ENCODE data around the gene SEC14L3.

SEC14L3 gene

GRCh38 chr22:30486661-30487115 is 14.9 kb upstream of the SEC14L3 start:
- Histone ChIP-seq H3K27me3 (ENCODE audit: control insufficient read depth, insufficient read depth, low read length) (no peaks in the 10 kb centered on the region), H3K27ac (ENCODE audit: low read length) (no peak overlapping the region), H3K4me3 (ENCODE audit: low read length) (no peak overlapping the region), H3K36me3 (ENCODE audit: control insufficient read depth, insufficient read depth, low read length) (no peaks in the 10 kb centered on the region), H3K9me3 (ENCODE audit: control insufficient read depth, insufficient read depth, low read length) (no peaks in the 10 kb centered on the region), H3K4me1 (ENCODE audit: control insufficient read depth, insufficient read depth, low read length) (no peaks in the 10 kb centered on the region)
- DNase-seq (ENCODE audit: low read depth, low spot score), result no peak
- WGBS (ENCODE audit: insufficient coverage, insufficient read length), result no CpG with 5 or more reads among the region's 8 CpGs

GRCh38 chr22:30486118-30486517 is 14.3 kb upstream of the SEC14L3 start:
- no peak for DNase-seq (ENCODE audit: low read depth, low spot score)
- no peaks in the 10 kb centered on the region for H3K4me1 ChIP-seq (ENCODE audit: control insufficient read depth, insufficient read depth, low read length)
- H3K36me3 ChIP-seq (ENCODE audit: control insufficient read depth, insufficient read depth, low read length), result no peaks in the 10 kb centered on the region
- no CpG with 5 or more reads among the region's 5 CpGs for WGBS (ENCODE audit: insufficient coverage, insufficient read length)
- no peak overlapping the region for H3K27ac ChIP-seq (ENCODE audit: low read length)
- no peak overlapping the region for H3K4me3 ChIP-seq (ENCODE audit: low read length)
- H3K9me3 ChIP-seq (ENCODE audit: control insufficient read depth, insufficient read depth, low read length), result no peaks in the 10 kb centered on the region
- no peaks in the 10 kb centered on the region for H3K27me3 ChIP-seq (ENCODE audit: control insufficient read depth, insufficient read depth, low read length)

- Histone ChIP-seq H3K27ac (ENCODE audit: low read length) (no peak overlapping the region), H3K27me3 (ENCODE audit: control insufficient read depth, insufficient read depth, low read length) (no peaks in the 10 kb centered on the region), H3K9me3 (ENCODE audit: control insufficient read depth, insufficient read depth, low read length) (no peaks in the 10 kb centered on the region), H3K4me3 (ENCODE audit: low read length) (no peak overlapping the region), H3K36me3 (ENCODE audit: control insufficient read depth, insufficient read depth, low read length) (no peaks in the 10 kb centered on the region), H3K4me1 (ENCODE audit: control insufficient read depth, insufficient read depth, low read length) (no peaks in the 10 kb centered on the region)
- peak; percentile 57 for DNase-seq (ENCODE audit: low read depth, low spot score)
- no CpG with 5 or more reads among the region's 18 CpGs for WGBS (ENCODE audit: insufficient coverage, insufficient read length)
Measured at GRCh38 chr22:30485362-30485988, 13.7 kb upstream of the SEC14L3 start.

- no peak for DNase-seq (ENCODE audit: low read depth, low spot score)
- H3K4me3 ChIP-seq (ENCODE audit: low read length), result no peak overlapping the region
Measured at GRCh38 chr22:30483169-30483568, 11.4 kb upstream of the SEC14L3 start.

GRCh38 chr22:30481711-30482110 is 9.9 kb upstream of the SEC14L3 start:
- 100% methylated on average over 1 of the region's 5 CpGs for WGBS (ENCODE audit: insufficient coverage, insufficient read length)

More at GRCh38 chr22:30483169-30483568, 11.4 kb upstream of the SEC14L3 start:
- H3K9me3 ChIP-seq (ENCODE audit: control insufficient read depth, insufficient read depth, low read length), result no peaks in the 10 kb centered on the region
- no CpG with 5 or more reads among the region's 1 CpG for WGBS (ENCODE audit: insufficient coverage, insufficient read length)
- no peak overlapping the region for H3K27ac ChIP-seq (ENCODE audit: low read length)
- no peaks in the 10 kb centered on the region for H3K4me1 ChIP-seq (ENCODE audit: control insufficient read depth, insufficient read depth, low read length)
- no peaks in the 10 kb centered on the region for H3K27me3 ChIP-seq (ENCODE audit: control insufficient read depth, insufficient read depth, low read length)
- H3K36me3 ChIP-seq (ENCODE audit: control insufficient read depth, insufficient read depth, low read length), result no peaks in the 10 kb centered on the region

GRCh38 chr22:30479981-30480380 is 8.2 kb upstream of the SEC14L3 start:
- Histone ChIP-seq H3K4me1 (ENCODE audit: control insufficient read depth, insufficient read depth, low read length) (no peaks in the 10 kb centered on the region), H3K36me3 (ENCODE audit: control insufficient read depth, insufficient read depth, low read length) (no peaks in the 10 kb centered on the region), H3K9me3 (ENCODE audit: control insufficient read depth, insufficient read depth, low read length) (no peaks in the 10 kb centered on the region), H3K27ac (ENCODE audit: low read length) (no peak overlapping the region), H3K27me3 (ENCODE audit: control insufficient read depth, insufficient read depth, low read length) (no peaks in the 10 kb centered on the region), H3K4me3 (ENCODE audit: low read length) (no peak overlapping the region)
- WGBS (ENCODE audit: insufficient coverage, insufficient read length), result no CpG with 5 or more reads among the region's 2 CpGs
- DNase-seq (ENCODE audit: low read depth, low spot score), result no peak

More at GRCh38 chr22:30481711-30482110, 9.9 kb upstream of the SEC14L3 start:
- Histone ChIP-seq H3K36me3 (ENCODE audit: control insufficient read depth, insufficient read depth, low read length) (no peaks in the 10 kb centered on the region), H3K27me3 (ENCODE audit: control insufficient read depth, insufficient read depth, low read length) (no peaks in the 10 kb centered on the region), H3K27ac (ENCODE audit: low read length) (no peak overlapping the region), H3K9me3 (ENCODE audit: control insufficient read depth, insufficient read depth, low read length) (no peaks in the 10 kb centered on the region), H3K4me3 (ENCODE audit: low read length) (no peak overlapping the region), H3K4me1 (ENCODE audit: control insufficient read depth, insufficient read depth, low read length) (no peaks in the 10 kb centered on the region)
- DNase-seq (ENCODE audit: low read depth, low spot score), result no peak

GRCh38 chr22:30474683-30475424 is 3.0 kb upstream of the SEC14L3 start:
- H3K4me3 ChIP-seq (ENCODE audit: low read length), result no peak overlapping the region
- H3K27me3 ChIP-seq (ENCODE audit: control insufficient read depth, insufficient read depth, low read length), result no peaks in the 10 kb centered on the region
- no peaks in the 10 kb centered on the region for H3K36me3 ChIP-seq (ENCODE audit: control insufficient read depth, insufficient read depth, low read length)
- H3K9me3 ChIP-seq (ENCODE audit: control insufficient read depth, insufficient read depth, low read length), result no peaks in the 10 kb centered on the region
- WGBS (ENCODE audit: insufficient coverage, insufficient read length), result no CpG with 5 or more reads among the region's 6 CpGs
- DNase-seq (ENCODE audit: low read depth, low spot score), result no peak
- H3K4me1 ChIP-seq (ENCODE audit: control insufficient read depth, insufficient read depth, low read length), result no peaks in the 10 kb centered on the region
- H3K27ac ChIP-seq (ENCODE audit: low read length), result no peak overlapping the region

- Histone ChIP-seq H3K27me3 (ENCODE audit: control insufficient read depth, insufficient read depth, low read length) (no peaks in the 10 kb centered on the region), H3K27ac (ENCODE audit: low read length) (no peak overlapping the region), H3K4me3 (ENCODE audit: low read length) (no peak overlapping the region), H3K36me3 (ENCODE audit: control insufficient read depth, insufficient read depth, low read length) (no peaks in the 10 kb centered on the region), H3K4me1 (ENCODE audit: control insufficient read depth, insufficient read depth, low read length) (no peaks in the 10 kb centered on the region), H3K9me3 (ENCODE audit: control insufficient read depth, insufficient read depth, low read length) (no peaks in the 10 kb centered on the region)
- DNase-seq (ENCODE audit: low read depth, low spot score), result no peak
- WGBS (ENCODE audit: insufficient coverage, insufficient read length), result no CpG with 5 or more reads among the region's 4 CpGs
Measured at GRCh38 chr22:30474121-30474520, 2.3 kb upstream of the SEC14L3 start.

GRCh38 chr22:30472994-30473720 is 1.3 kb upstream of the SEC14L3 start:
- Histone ChIP-seq H3K4me3 (ENCODE audit: low read length) (no peak overlapping the region), H3K36me3 (ENCODE audit: control insufficient read depth, insufficient read depth, low read length) (no peaks in the 10 kb centered on the region), H3K27ac (ENCODE audit: low read length) (no peak overlapping the region), H3K4me1 (ENCODE audit: control insufficient read depth, insufficient read depth, low read length) (no peaks in the 10 kb centered on the region), H3K27me3 (ENCODE audit: control insufficient read depth, insufficient read depth, low read length) (no peaks in the 10 kb centered on the region), H3K9me3 (ENCODE audit: control insufficient read depth, insufficient read depth, low read length) (no peaks in the 10 kb centered on the region)
- WGBS (ENCODE audit: insufficient coverage, insufficient read length), result no CpG with 5 or more reads among the region's 4 CpGs
- DNase-seq (ENCODE audit: low read depth, low spot score), result no peak

- Histone ChIP-seq H3K4me3 (ENCODE audit: low read length) (no peak overlapping the region), H3K9me3 (ENCODE audit: control insufficient read depth, insufficient read depth, low read length) (no peaks in the 10 kb centered on the region), H3K27me3 (ENCODE audit: control insufficient read depth, insufficient read depth, low read length) (no peaks in the 10 kb centered on the region), H3K4me1 (ENCODE audit: control insufficient read depth, insufficient read depth, low read length) (no peaks in the 10 kb centered on the region), H3K27ac (ENCODE audit: low read length) (no peak overlapping the region), H3K36me3 (ENCODE audit: control insufficient read depth, insufficient read depth, low read length) (no peaks in the 10 kb centered on the region)
- 100% methylated on average over 1 of the region's 2 CpGs for WGBS (ENCODE audit: insufficient coverage, insufficient read length)
- DNase-seq (ENCODE audit: low read depth, low spot score), result no peak
Measured at GRCh38 chr22:30470655-30471054, 1.2 kb downstream of the SEC14L3 start.

Data from iPS DF 6.9 (cell line).